Heart left ventricle (tissue), 13 donors: ENCODE results near the gene RGL1.
"Not testable (repeated sequence)": the region's sequence is repeated elsewhere in the genome, so short reads cannot be mapped to it uniquely, and the experiment has no call there.

Experiments used
- POLR2A ChIP-seq, 2 donors: fragments of 450-650 bp; IDR thresholded peaks; one replicate each; pipeline ENCODE4 v1.6.1; 2017; ENCODE audit warnings: antibody characterized with exemption in 2 of 2, mild to moderate bottlenecking in 2 of 2, moderate library complexity in 2 of 2
- TF ChIP-seq, protein P1 (sequence below), 12 donors: fragments of 200-600 bp; sonication (generic) in 4 of 12; IDR thresholded peaks; one replicate each; pipeline versions ENCODE4 v1.5.0 to v1.8.0; 2018 to 2022; ENCODE audit warnings: antibody characterized with exemption in 12 of 12, mild to moderate bottlenecking in 5 of 12
- donor health status: ischemic (EF 13 %, LVEDD 7.1; RV severe dilation, severe dysfunction).
- donor health status: DM: no; HTN: yes; CAD: no.
- donor health status: DM: no; HTN: no; CAD: no.
- donor health status: ischemic (EF 25% LVEDD 6.9; RV normal size, moderate dysfunction).
- donor health status: ischemic (EF 25% LVEDD 5.7; RV mildly dilated, moderate dysfunction).
- donor health status: ischemic (EF 35%, LVEDD 5.7; RV mildly dilated, moderate dysfunction).
- donor health status: nonischemic (EF 11% LVEDD 7.7; RV severe dilation, severe dysfunction).
- donor health status: DM: yes; HTN: yes; CAD: no.
- donor health status: PGD.
- donor health status: ischemic (EF 29% LVEDD 5.4; RV normal size, mild dysfunction).
- donor health status: nonischemic (EF 23%, LVEDD 6.1; RV moderate dilation, normal function).

DNA sequence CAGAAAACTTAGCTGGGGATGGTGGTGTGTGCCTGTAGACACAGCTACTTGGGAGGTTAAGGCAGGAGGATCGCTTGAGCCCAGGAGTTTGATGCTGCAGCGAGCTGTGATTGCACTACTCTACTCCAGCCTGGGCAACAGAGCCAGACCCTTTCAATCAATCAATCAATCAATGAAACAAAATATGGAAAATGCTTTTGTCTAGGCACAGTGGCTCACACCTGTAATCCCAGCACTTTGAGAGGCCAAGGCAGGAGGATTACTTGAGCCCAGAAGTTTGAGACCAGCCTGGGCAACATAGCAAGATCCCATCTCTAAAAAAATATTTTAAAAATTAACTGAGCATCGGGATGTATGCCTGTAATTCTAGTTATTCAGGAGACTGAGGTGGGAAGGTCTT, 19.0 kb upstream of the RGL1 start:
- TF ChIP-seq, protein P1, sequence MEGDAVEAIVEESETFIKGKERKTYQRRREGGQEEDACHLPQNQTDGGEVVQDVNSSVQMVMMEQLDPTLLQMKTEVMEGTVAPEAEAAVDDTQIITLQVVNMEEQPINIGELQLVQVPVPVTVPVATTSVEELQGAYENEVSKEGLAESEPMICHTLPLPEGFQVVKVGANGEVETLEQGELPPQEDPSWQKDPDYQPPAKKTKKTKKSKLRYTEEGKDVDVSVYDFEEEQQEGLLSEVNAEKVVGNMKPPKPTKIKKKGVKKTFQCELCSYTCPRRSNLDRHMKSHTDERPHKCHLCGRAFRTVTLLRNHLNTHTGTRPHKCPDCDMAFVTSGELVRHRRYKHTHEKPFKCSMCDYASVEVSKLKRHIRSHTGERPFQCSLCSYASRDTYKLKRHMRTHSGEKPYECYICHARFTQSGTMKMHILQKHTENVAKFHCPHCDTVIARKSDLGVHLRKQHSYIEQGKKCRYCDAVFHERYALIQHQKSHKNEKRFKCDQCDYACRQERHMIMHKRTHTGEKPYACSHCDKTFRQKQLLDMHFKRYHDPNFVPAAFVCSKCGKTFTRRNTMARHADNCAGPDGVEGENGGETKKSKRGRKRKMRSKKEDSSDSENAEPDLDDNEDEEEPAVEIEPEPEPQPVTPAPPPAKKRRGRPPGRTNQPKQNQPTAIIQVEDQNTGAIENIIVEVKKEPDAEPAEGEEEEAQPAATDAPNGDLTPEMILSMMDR (IDR thresholded peaks at IDR 0.05) = not testable (repeated sequence)
- TF ChIP-seq POLR2A (IDR thresholded peaks at IDR 0.05) = not testable (repeated sequence)
